Suppressor macrophage treated with lipopolysaccharide for 1 hour (primary cell): ENCODE measurements around the gene DPH3.
"Not testable (repeated sequence)": the region's sequence is repeated elsewhere in the genome, so short reads cannot be mapped to it uniquely, and the experiment has no call there.

Source experiments
- DNase-seq, 3 donors: peaks; one replicate each; pipeline ENCODE4 v3.0.0-alpha.2; 2020 to 2022

The DPH3 gene

GRCh38 chr3:16264708-16265454, at the start of gene DPH3, which contains the start of gene OXNAD1:
Gene DPH3, minus strand, starts transcription at chr3:16264943. Its CDS starts 67 bp downstream, at chr3:16264876.
Gene OXNAD1, plus strand, starts transcription at chr3:16265212. Its CDS starts 5,741 bp downstream, at chr3:16270953.
- peak; percentile 100 for DNase-seq

- no peak for DNase-seq
Observed at GRCh38 chr3:16313886-16314645, 49.3 kb upstream of the DPH3 start.

- DNase-seq, result peak in 2 of 3 donors; percentile 10 to 22
Observed at GRCh38 chr3:16311960-16312451, 47.3 kb upstream of the DPH3 start.

- DNase-seq, result not testable (repeated sequence)
Observed at GRCh38 chr3:16310486-16310885, 45.7 kb upstream of the DPH3 start.

GRCh38 chr3:16309558-16309957, 44.8 kb upstream of the DPH3 start:
- DNase-seq, result peak; percentile 32 to 56 (median 38)

- DNase-seq, result no peak
Observed at GRCh38 chr3:16308727-16309126, 44.0 kb upstream of the DPH3 start.

GRCh38 chr3:16307832-16308531, 43.2 kb upstream of the DPH3 start:
- DNase-seq, result peak in 1 of 3 donors; percentile 4

GRCh38 chr3:16305111-16305541, 40.4 kb upstream of the DPH3 start:
- no peak for DNase-seq

GRCh38 chr3:16304061-16305010, 39.6 kb upstream of the DPH3 start:
- no peak for DNase-seq

- no peak for DNase-seq
Observed at GRCh38 chr3:16303037-16303575, 38.4 kb upstream of the DPH3 start.

GRCh38 chr3:16302082-16302631, 37.4 kb upstream of the DPH3 start:
- no peak for DNase-seq

GRCh38 chr3:16301507-16301906, 36.8 kb upstream of the DPH3 start:
- DNase-seq, result no peak

GRCh38 chr3:16300881-16301359, 36.2 kb upstream of the DPH3 start:
- no peak for DNase-seq

- DNase-seq, result no peak
Observed at GRCh38 chr3:16300307-16300706, 35.6 kb upstream of the DPH3 start.

- no peak for DNase-seq
Observed at GRCh38 chr3:16299746-16300145, 35.0 kb upstream of the DPH3 start.

- DNase-seq, result no peak
Observed at GRCh38 chr3:16298891-16299290, 34.1 kb upstream of the DPH3 start.

- DNase-seq, result no peak
Observed at GRCh38 chr3:16297997-16298885, 33.5 kb upstream of the DPH3 start.

GRCh38 chr3:16295298-16295890, 30.7 kb upstream of the DPH3 start:
- DNase-seq, result no peak

- DNase-seq, result no peak
Observed at GRCh38 chr3:16294844-16295243, 30.1 kb upstream of the DPH3 start.

- DNase-seq, result peak in 2 of 3 donors; percentile 20 to 31
Observed at GRCh38 chr3:16290827-16291196, 26.1 kb upstream of the DPH3 start.
